ENCODE data around the gene ITPKB.

ITPKB gene

DNA sequence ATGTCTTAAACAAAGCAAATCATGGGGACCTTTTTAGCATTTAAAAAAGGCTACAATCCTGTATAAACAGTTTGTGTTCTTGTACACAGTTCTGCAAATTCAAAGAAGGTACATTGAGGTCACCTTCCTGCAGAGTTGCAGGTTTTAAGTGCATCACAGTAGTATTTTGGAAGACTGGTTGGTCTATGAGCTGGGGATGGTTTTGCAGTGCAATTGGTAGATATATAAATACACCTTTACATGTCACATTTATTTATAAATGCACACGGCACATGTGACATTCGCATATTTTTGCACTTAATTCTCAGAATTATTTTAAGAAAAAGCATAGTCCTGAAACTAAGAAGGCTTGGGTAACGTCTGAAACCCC lies 599 bp upstream of the ITPKB start:
- Mint-ChIP-seq H3K36me3 (peaks cover 16% of the 10 kb centered on the region), H3K27me3 (no peaks in the 10 kb centered on the region), H3K9me3 (no peaks in the 10 kb centered on the region), H3K4me3 (peak overlapping the region; percentile 98), H3K27ac (peak overlapping the region; percentile 91), H3K4me1 (peaks cover 39% of the 10 kb centered on the region)
- ATAC-seq: no peak

DNA sequence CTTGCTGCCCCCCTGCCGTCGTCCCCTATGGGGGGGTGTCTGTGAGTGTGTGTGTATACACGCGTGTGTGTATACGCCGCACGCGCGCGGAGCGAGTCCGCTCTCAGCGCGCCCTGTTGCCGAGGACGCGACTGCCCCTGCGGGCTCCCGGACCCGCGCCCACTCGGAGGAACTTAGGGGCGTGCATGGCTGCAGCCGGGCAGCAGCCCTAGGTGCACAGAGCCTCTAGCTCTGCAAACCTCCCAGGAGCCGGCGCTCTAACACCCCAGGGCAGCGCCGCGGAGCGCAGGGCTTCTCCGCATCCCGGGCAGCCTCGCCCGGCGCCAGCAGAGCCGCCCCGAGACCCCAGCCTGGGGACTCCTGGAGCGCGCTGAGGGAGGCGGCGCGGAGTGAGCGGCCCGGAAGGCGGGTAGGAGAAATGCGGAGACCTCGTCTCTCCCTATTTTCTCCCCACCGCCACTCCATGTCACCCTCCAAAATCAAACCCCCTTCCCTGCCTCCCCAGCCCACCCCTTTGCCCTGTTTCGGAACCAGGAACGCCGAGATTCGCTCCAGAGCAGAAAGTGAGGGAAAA lies 574 bp downstream of the ITPKB start:
- peaks cover 51% of the 10 kb centered on the region for H3K4me1 Mint-ChIP-seq
- H3K9me3 Mint-ChIP-seq: no peaks in the 10 kb centered on the region
- no peaks in the 10 kb centered on the region for H3K27me3 Mint-ChIP-seq
- peak overlapping the region; percentile 91 for H3K27ac Mint-ChIP-seq
- peaks cover 24% of the 10 kb centered on the region for H3K36me3 Mint-ChIP-seq
- H3K4me3 Mint-ChIP-seq: peak overlapping the region; percentile 98
- peak; percentile 64 for ATAC-seq

DNA sequence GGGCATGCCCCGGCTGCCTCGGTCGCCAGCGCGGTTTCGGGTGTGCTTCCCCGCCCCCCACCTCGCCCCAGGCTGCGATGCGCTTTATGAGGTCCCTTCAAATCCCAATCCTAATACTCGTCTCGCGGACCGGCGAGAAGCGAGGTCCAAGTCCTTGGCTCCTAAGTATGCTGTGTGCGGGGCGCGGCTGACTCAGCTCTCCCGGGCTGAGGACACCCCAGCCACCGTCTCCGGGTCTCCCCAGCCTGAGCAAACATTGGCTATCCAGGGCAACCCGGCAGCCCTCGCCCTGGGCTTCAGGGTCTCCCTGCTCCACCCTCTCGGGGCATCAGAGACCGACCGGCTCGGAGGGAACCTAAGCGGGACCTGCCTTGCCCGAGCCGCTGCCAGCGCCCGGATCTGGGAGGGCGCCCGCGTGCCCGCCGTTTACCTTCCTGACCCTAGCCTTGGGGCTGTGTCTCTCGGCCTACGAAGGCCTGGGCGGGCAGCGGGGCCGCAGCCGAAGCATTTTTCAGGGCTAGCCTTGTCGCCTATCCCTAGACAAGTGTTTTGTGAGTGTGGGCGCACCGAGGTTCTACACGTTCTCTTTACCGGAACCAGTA lies 1.2 kb downstream of the ITPKB start:
- Mint-ChIP-seq H3K36me3 (peaks cover 26% of the 10 kb centered on the region), H3K9me3 (no peaks in the 10 kb centered on the region), H3K4me1 (peaks cover 57% of the 10 kb centered on the region), H3K4me3 (peak overlapping the region; percentile 98), H3K27ac (peak overlapping the region; percentile 91), H3K27me3 (no peaks in the 10 kb centered on the region)
- ATAC-seq: peak; percentile 51

DNA sequence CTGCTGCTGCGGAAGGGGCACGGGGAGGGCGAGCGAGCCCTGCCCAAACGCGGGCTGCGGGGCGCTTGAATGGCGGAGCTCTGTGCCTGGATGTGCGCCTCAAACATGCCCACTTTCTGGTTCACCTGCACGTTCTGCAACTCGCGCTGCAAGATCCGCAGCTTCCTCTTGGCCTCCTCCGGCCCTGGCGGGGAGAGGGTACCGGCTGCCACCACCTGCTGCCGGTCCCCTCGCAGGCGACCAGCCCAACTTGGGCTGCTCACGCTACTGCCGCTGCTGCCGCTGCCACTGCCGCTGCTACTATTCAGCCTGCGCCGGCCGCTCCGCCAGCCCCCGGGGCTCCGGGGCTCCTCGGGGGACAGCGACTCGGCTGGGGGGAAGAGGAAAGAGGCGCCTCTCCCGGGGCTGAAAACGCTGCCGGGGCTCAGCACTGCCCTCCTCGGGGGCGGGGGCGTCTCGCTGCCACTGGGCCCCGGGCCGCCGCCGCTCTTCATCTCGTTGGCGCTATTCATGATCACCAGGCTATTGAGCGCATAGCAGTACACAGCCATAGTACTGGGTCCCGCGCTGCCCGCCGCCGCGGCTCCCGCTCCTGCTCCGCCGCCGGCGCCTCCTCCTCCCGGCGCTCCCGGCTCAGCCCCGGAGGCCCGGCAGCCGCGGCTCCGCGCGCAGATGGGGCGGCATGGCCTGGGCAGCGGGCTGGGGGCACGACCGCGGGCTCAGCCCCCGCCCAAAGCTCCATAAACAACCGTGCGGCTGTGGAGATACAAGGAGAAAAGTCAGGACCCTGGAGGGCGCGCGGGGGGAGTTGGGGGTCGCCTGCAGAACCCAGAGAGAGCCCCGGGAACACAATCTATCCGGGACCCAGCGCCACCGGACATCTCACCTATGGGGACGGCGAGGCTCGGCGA lies 1.9 kb downstream of the ITPKB start:
- ATAC-seq: peak; percentile 71
- no peak overlapping the region for H3K27ac Mint-ChIP-seq
- no peaks in the 10 kb centered on the region for H3K9me3 Mint-ChIP-seq
- H3K4me3 Mint-ChIP-seq: peak overlapping the region; percentile 98
- H3K4me1 Mint-ChIP-seq: peaks cover 61% of the 10 kb centered on the region
- peaks cover 30% of the 10 kb centered on the region for H3K36me3 Mint-ChIP-seq
- H3K27me3 Mint-ChIP-seq: no peaks in the 10 kb centered on the region

DNA sequence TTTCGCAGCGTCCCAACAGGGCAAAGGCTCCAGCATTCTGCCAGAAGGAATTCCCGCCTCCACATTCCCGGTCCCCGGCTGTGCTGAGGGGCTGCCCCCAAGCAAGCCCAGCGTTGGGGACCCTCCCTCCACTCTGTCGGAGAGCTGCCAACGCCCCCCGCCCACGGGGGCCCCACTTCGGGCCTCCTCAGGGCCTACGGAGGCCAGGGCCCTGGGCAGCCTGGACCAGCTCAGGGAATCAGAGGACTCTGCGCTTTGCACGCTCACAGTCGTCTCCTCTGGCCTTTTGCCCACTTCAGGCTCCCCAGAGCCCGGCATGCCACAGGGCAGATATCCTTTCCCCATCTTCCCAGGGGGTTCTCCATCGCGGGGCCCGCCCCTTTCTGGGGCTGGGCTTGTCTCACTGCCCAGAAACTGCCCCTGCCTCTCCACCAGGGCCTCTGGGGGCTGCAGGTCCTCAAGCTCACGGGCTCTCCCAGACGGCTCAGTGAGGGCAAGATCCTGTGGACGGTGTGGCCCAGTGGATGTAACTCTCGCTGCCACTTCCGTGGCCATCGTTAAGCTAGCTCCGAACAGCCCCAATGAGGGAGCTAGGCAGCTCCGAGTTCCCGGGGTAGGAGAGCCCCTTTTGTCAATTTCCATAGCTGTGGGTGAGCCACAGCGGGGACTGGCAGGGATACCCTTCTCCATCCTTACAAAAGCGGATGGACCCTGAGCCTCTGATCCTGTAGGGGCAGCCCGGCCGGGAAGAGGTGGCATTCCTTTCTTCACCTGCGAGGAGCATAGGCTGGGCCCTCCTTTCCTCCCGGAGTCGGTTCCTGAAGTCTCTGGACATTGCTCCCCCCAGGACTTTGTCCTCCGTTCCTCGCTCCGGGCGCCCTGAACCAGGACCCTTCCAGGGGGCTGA lies 2.8 kb downstream of the ITPKB start:
- H3K9me3 Mint-ChIP-seq: no peaks in the 10 kb centered on the region
- no peak overlapping the region for H3K27ac Mint-ChIP-seq
- peak overlapping the region; percentile 98 for H3K4me3 Mint-ChIP-seq
- ATAC-seq: no peak
- peaks cover 68% of the 10 kb centered on the region for H3K4me1 Mint-ChIP-seq
- peaks cover 36% of the 10 kb centered on the region for H3K36me3 Mint-ChIP-seq
- no peaks in the 10 kb centered on the region for H3K27me3 Mint-ChIP-seq

DNA sequence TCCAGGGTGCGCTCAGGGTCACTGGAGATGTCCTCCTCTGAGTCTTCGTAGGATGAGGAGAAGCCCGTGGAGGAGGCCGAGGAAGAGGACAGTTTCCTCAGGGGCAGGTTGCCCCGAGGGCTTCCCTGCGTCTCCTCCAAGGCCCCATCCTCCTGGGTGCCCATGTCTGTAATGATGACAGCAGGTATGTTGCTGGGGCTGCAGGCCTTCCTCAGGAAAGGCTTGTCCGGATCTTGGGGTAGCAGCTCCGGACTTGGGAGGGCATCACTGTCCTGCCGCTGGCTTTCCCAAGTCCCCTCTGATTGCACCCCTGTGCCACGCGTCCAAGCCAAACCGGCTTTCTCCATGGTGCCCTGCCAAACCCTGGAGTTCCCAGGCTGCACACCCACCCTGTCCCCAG lies 3.5 kb downstream of the ITPKB start:
- no peak overlapping the region for H3K27ac Mint-ChIP-seq
- H3K4me1 Mint-ChIP-seq: peaks cover 71% of the 10 kb centered on the region
- no peak for ATAC-seq
- H3K36me3 Mint-ChIP-seq: peaks cover 41% of the 10 kb centered on the region
- H3K4me3 Mint-ChIP-seq: peak overlapping the region; percentile 98
- no peaks in the 10 kb centered on the region for H3K27me3 Mint-ChIP-seq
- H3K9me3 Mint-ChIP-seq: no peaks in the 10 kb centered on the region

DNA sequence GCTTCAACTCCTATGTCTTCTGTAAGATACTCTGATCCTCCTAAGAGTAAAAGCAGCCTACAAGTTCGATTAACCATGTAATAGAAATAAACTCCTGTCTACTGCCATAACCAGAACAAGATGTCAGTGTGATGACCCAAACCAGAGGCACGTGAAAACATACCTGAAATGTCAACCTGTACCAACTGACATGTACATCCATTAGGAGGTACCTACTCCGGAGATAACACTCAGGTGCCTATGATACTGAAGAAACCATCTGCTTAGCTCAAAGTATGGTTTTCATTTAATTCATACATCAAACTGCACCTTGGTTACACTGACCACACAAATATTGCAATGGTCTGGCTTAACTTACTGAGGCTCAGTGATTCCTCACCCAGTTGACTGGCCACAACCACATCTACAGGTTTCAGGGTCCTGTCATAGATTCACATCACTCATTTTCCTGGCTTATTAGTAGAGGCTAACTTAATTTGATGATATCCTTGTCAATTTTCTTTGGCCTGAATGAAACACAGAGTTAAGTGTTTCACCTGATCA lies 4.4 kb downstream of the ITPKB start:
- Mint-ChIP-seq H3K27ac (peak overlapping the region; percentile 63), H3K27me3 (no peaks in the 10 kb centered on the region), H3K4me1 (peaks cover 74% of the 10 kb centered on the region), H3K36me3 (peaks cover 49% of the 10 kb centered on the region), H3K4me3 (peak overlapping the region; percentile 98), H3K9me3 (no peaks in the 10 kb centered on the region)
- no peak for ATAC-seq

DNA sequence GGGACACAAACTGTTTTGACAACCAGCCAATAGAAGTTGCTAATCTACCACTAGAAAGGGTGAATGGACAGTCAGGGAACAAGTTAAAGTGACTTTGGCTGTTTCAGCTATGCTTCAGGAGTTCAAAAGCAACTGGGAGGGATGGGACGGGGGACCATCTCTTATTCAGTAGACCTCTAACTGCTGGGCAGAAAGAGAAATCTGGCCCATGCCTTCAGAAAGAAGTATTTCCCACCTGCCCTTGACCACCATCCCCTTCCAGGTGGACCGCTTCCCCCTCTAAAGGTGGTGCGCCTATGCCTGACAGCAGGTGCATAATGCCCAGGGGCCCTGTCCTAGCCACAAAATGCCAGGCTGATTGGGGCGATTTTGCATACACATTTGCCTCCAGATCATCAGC lies 5.2 kb downstream of the ITPKB start:
- H3K27ac Mint-ChIP-seq: peak overlapping the region; percentile 63
- H3K4me3 Mint-ChIP-seq: peak overlapping the region; percentile 98
- no peaks in the 10 kb centered on the region for H3K9me3 Mint-ChIP-seq
- H3K36me3 Mint-ChIP-seq: peaks cover 56% of the 10 kb centered on the region
- H3K27me3 Mint-ChIP-seq: no peaks in the 10 kb centered on the region
- no peak for ATAC-seq
- H3K4me1 Mint-ChIP-seq: peaks cover 78% of the 10 kb centered on the region

DNA sequence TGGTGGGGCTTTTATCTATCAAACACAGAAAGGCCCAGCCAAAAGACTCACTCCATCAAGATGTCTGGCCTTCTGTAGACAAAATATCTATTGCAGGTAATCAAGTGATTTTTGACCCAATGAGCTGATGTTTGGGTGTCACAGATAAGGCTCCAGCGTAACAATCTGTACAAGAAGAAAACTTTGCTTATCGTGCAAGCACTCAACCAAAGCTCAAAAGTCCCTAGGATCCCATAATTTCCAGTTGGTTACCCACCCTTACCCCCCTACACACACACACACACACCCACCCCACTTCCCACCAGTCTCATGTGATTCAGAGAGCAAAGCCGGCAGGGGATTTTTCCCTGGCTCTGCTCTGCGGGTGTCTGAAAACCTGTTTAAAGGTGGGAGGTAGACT lies 5.8 kb downstream of the ITPKB start:
- Mint-ChIP-seq H3K9me3 (no peaks in the 10 kb centered on the region), H3K4me1 (peaks cover 84% of the 10 kb centered on the region), H3K27me3 (no peaks in the 10 kb centered on the region), H3K36me3 (peaks cover 62% of the 10 kb centered on the region), H3K27ac (peak overlapping the region; percentile 63), H3K4me3 (peak overlapping the region; percentile 98)
- no peak for ATAC-seq

DNA sequence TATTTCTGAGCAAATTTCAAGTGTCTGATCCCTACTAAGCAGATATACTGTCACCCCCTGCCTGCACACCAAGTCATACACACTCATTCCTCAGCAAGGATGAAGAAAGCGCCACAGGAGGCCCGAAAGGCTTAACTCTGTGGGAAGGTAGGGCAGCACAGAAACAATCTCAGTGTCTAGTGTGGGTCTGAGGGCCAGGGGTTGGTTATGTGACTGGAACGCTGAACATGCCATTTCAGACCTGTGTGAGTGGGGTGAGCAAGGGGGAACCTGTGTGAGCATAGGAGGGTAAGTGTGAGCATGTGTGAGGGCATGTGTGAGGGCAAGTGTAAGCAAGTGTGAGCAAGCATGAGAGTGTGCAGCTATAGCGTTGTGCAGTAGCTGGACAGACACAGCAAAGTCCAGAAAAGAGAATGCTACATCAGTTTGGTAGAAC lies 6.2 kb downstream of the ITPKB start:
- Mint-ChIP-seq H3K27ac (peak overlapping the region; percentile 63), H3K4me1 (peaks cover 88% of the 10 kb centered on the region), H3K9me3 (no peaks in the 10 kb centered on the region), H3K27me3 (no peaks in the 10 kb centered on the region), H3K4me3 (peak overlapping the region; percentile 98), H3K36me3 (peaks cover 66% of the 10 kb centered on the region)
- no peak for ATAC-seq

DNA sequence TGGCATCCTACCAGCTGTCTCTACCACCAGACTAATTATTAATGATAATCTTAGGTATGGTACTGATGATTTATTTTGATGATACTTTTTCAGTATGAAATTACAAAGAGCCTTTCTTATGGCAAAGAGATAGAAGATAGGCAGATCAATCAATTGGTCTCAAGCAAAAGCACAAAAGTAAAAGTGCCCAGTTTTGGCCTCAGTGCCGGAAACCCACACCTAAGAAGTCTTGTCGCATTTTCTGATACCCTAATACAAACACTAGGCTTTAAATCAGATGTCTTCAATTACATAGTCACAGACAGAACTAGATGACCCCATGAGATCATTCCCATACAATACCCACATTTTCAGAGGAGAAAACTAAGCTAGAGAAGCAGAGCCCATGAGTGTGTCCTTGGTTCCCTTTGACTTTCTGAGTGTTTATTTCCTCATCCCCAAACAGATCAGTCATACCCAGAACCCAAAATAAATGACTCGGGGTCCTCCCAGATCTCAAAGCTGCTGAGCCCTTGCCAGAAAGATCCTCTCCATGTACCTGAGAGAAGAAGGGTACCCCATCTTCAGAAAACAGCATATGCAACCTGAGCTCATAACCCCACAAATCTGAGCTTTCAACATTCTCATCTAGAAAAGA lies 7.7 kb downstream of the ITPKB start:
- Mint-ChIP-seq H3K27me3 (no peaks in the 10 kb centered on the region), H3K36me3 (peaks cover 79% of the 10 kb centered on the region), H3K27ac (peak overlapping the region; percentile 59), H3K4me3 (peak overlapping the region; percentile 74), H3K4me1 (peaks cover 97% of the 10 kb centered on the region), H3K9me3 (no peaks in the 10 kb centered on the region)
- ATAC-seq: no peak

DNA sequence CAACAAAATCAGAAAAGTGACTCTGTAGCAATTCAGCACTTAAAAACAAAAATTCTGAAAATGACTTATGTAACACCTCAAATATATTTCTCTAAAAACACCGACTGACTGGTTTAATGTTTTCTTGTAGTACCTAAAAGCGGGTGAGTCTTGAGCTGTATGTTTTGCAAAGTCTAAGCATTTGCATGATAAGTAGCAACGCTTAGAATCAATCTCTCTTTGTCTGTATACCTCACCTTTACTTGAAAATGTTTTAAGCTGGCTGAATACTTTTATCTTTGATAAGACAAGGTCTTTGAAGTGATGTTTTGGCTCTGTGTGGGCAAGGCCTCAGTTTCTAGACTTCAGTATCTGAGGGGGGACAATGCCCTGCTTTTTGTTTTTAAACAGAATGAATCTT lies 8.2 kb downstream of the ITPKB start:
- ATAC-seq: no peak
- peak overlapping the region; percentile 59 for H3K27ac Mint-ChIP-seq
- peaks cover 79% of the 10 kb centered on the region for H3K36me3 Mint-ChIP-seq
- H3K4me1 Mint-ChIP-seq: peaks cover 97% of the 10 kb centered on the region
- peak overlapping the region; percentile 5 for H3K4me3 Mint-ChIP-seq
- H3K27me3 Mint-ChIP-seq: no peaks in the 10 kb centered on the region
- H3K9me3 Mint-ChIP-seq: no peaks in the 10 kb centered on the region

DNA sequence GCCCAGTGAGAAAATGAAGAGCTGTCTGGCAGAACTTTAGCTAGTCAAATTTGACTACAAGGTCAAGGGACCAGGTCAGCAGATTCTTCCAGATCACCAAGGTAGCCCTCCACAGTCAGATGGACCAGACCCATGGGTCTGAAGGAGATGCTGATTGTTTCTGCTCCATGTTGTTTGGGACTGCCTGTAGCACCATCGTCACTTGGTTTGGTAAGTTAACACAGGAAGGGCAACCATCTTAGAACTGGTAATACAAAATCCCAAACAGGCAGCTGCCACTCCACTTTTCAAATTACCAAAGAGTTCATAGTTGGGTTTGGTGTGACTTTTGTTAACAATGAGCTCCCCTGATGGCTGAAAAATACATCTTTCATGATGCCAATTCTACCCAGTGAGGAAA lies 9.0 kb downstream of the ITPKB start:
- Mint-ChIP-seq H3K9me3 (no peaks in the 10 kb centered on the region), H3K4me1 (peaks cover 97% of the 10 kb centered on the region), H3K36me3 (peaks cover 76% of the 10 kb centered on the region), H3K27ac (peak overlapping the region; percentile 59), H3K27me3 (no peaks in the 10 kb centered on the region), H3K4me3 (no peak overlapping the region)
- no peak for ATAC-seq

DNA sequence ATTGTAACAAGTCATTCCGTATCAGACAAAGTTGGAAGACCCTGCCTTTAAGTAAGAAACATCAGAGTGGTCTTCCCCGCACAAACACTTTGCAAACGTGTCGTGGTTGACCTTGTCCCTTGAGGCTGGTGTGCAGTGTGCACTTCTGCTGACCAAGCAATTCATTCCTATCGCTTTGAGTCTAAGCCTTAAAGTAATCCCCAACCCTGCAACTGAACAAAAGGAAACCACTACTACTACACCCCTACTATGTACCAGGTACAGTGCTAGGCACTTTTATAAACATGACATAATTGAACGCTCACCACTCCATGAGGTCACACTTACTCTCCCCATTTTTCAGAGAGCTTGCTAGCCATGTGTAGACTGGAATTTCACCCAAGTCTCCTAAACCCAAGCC lies 10.6 kb downstream of the ITPKB start:
- no peak for ATAC-seq
- peaks cover 73% of the 10 kb centered on the region for H3K36me3 Mint-ChIP-seq

More for the DNA sequence above, 10.6 kb downstream of the ITPKB start:
- Mint-ChIP-seq H3K27ac (peak overlapping the region; percentile 59), H3K27me3 (no peaks in the 10 kb centered on the region), H3K9me3 (no peaks in the 10 kb centered on the region), H3K4me3 (peak overlapping the region; percentile 9), H3K4me1 (peaks cover 94% of the 10 kb centered on the region)

Data from stimulated activated memory B cell treated with anti-CD40 and anti-IgM and Interleukin-4, amounts not matched to agents 10 μg/mL and 1 μg/mL and 100 μg/mL, for 72 hours (primary cell).